K562 (cell line): Measurements from ENCODE around the gene LAMA2. TPM values are rescaled to one million over a fixed set of nuclear protein-coding genes. Genes with fewer than 3 reads are reported as not detected.

Source experiments
- ATAC-seq: fragments of 200-7000 bp; cut with Tn5 transposase; 3 replicates; pipeline ENCODE4 v1.9.1; 2020; ENCODE audit warnings: moderate library complexity
- BruUV-seq: library from RNA; stranded (reverse); fragments of 400-500 nt; replicated peaks from 2 replicates; lab custom pipeline; 2021; lab: Mats Ljungman, UMichigan
- CTCF ChIA-PET: fragments of 300-600 bp; formaldehyde crosslinking; extraction: SDS; loops from one replicate; lab custom pipeline; 2021; ENCODE audit warnings: low intra/inter-chr PET ratio; lab: Yijun Ruan, JAX
- POLR2A ChIA-PET: fragments of 300-600, 350-650 bp; sonication (Branson Sonifier 250); formaldehyde crosslinking; extraction: SDS; loops from one replicate; lab custom pipeline; 2021; ENCODE audit warnings: antibody characterized with exemption, inconsistent platforms; lab: Yijun Ruan, JAX
- DNase-seq, 4 experiments: peaks; one replicate each; pipeline versions ENCODE4 v3.0.0 to v3.0.0-alpha.2; 2011 to 2018; ENCODE audit warnings: low spot score in 3 of 4, mixed read lengths in 3 of 4; ENCODE audit errors: extremely low read depth in 1 of 4
- FAIRE-seq: peaks from 2 replicates; lab custom pipeline; 2011; peaks lifted over from hg19 to GRCh38; lab: Jason Lieb, UNC
- H2AFZ ChIP-seq: 2 replicates; pipeline ENCODE4 v1.6.0; 2011; ENCODE audit warnings: low read depth, low read length, control low read depth, inconsistent platforms
- H3K27ac ChIP-seq: fragments of 200-600 bp; 3 replicates; pipeline ENCODE4 v1.8.0; 2011; ENCODE audit warnings: low read depth, mild to moderate bottlenecking, control low read depth, inconsistent platforms, low read length, moderate library complexity, mixed read lengths; ENCODE audit errors: extremely low read depth
- H3K27me3 ChIP-seq, 2 experiments: fragments of 300-600 bp in 1 of 2; 2 replicates in 1 of 2; 3 replicates in 1 of 2; pipeline versions ENCODE4 v1.6.0 to v1.8.0; 2011; ENCODE audit warnings: inconsistent platforms in 2 of 2, low read length in 2 of 2, mild to moderate bottlenecking in 1 of 2, mixed read lengths in 1 of 2, moderate library complexity in 1 of 2; ENCODE audit not compliant: control insufficient read depth in 2 of 2, insufficient read depth in 2 of 2
- H3K36me3 ChIP-seq: fragments of 300-600 bp; 3 replicates; pipeline ENCODE4 v1.8.0; 2011; ENCODE audit warnings: mild to moderate bottlenecking, low read length, inconsistent platforms; ENCODE audit not compliant: control insufficient read depth, insufficient read depth
- H3K4me1 ChIP-seq, 2 experiments: fragments of 200-600 bp in 1 of 2; replicated peaks in 1 of 2; 2 replicates in 1 of 2; 3 replicates in 1 of 2; pipeline versions ENCODE4 v1.5.1 to v1.8.0; 2011; ENCODE audit warnings: inconsistent platforms in 2 of 2, low read length in 2 of 2, mild to moderate bottlenecking in 1 of 2, mixed read lengths in 1 of 2, moderate library complexity in 1 of 2; ENCODE audit not compliant: control insufficient read depth in 2 of 2, insufficient read depth in 2 of 2
- H3K4me2 ChIP-seq: 2 replicates; pipeline ENCODE4 v1.6.1; 2011; ENCODE audit warnings: low read length, control low read depth, inconsistent platforms, mixed read lengths; ENCODE audit not compliant: insufficient read depth
- H3K4me3 ChIP-seq: fragments of 200-600 bp; sonication (generic), shearing (Covaris generic); 2 replicates; pipeline ENCODE4 v1.5.1; 2016; ENCODE audit warnings: control low read depth, inconsistent platforms
- H3K79me2 ChIP-seq: fragments of 200-600 bp; 3 replicates; pipeline ENCODE4 v1.8.0; 2011; ENCODE audit warnings: low read length, inconsistent platforms; ENCODE audit not compliant: control insufficient read depth, insufficient read depth
- H3K9ac ChIP-seq, 2 experiments: 2 replicates each; pipeline versions ENCODE4 v1.6.0 to v1.6.1; 2011; ENCODE audit warnings: low read depth in 2 of 2, low read length in 2 of 2, control low read depth in 1 of 2, inconsistent platforms in 1 of 2, mild to moderate bottlenecking in 1 of 2, mixed read lengths in 1 of 2; ENCODE audit not compliant: insufficient read depth in 1 of 2
- H3K9me1 ChIP-seq: one replicate; pipeline ENCODE4 v1.6.0; 2011; ENCODE audit warnings: inconsistent platforms, mild to moderate bottlenecking, low read length, moderate library complexity; ENCODE audit not compliant: control insufficient read depth, insufficient read depth
- H3K9me3 ChIP-seq: replicated peaks from 2 replicates; pipeline ENCODE4 v1.5.1; 2011; ENCODE audit warnings: low read depth, low read length, inconsistent platforms; ENCODE audit not compliant: control insufficient read depth, insufficient read depth
- H4K20me1 ChIP-seq: replicated peaks from 2 replicates; pipeline ENCODE4 v1.6.1; 2011; ENCODE audit warnings: low read length, inconsistent platforms, mixed read lengths; ENCODE audit not compliant: control insufficient read depth, insufficient read depth
- NRF1 ChIP-seq, 2 experiments: fragments of 450-650 bp; IDR thresholded peaks in 1 of 2; conservative IDR thresholded peaks in 1 of 2; 2 replicates each; pipeline ENCODE4 v1.6.1; 2014; ENCODE audit warnings: mild to moderate bottlenecking in 2 of 2
- PTRF ChIP-seq: fragments of 450-650 bp; IDR thresholded peaks from 2 replicates; pipeline ENCODE4 v1.6.1; 2016; ENCODE audit warnings: mild to moderate bottlenecking, missing genetic modification characterization, missing compliant biosample characterization
- ZBTB34 ChIP-seq: fragments of 250-450 bp; sonication (Bioruptor Pico); IDR thresholded peaks from 2 replicates; pipeline ENCODE4 v1.8.0; 2021; ENCODE audit warnings: mild to moderate bottlenecking, moderate library complexity
- ZMIZ1 ChIP-seq, 2 experiments: fragments of 150-350 bp in 1 of 2; IDR thresholded peaks; 2 replicates each; pipeline ENCODE4 v1.6.1; 2012 to 2016; ENCODE audit warnings: low read depth in 2 of 2, low read length in 2 of 2, mild to moderate bottlenecking in 1 of 2, moderate library complexity in 1 of 2
- in situ Hi-C: fragments of 300-500 bp; cut with MboI; formaldehyde crosslinking; loops from 4 replicates; pipeline ENCODE4 v1.15.0; 2018; ENCODE audit warnings: inconsistent platforms, mixed read lengths
- intact Hi-C: fragments of 100-400 bp; cut with micrococcal nuclease; formaldehyde crosslinking; loops from 2 replicates; pipeline ENCODE4 v1.14.2; 2022
- polyA plus RNA-seq, 8 experiments: library from polyadenylated mRNA; depleted of rRNA in 4 of 8; stranded (reverse) in 5 of 8; unstranded in 3 of 8; fragments of >200 nt; fragmentation: Nextera tagmentation in 2 of 8; fragmentation: Illumina TruSeq in 1 of 8; extraction: Ambion mirVana in 2 of 8; extraction: Trizol in 1 of 8; gene quantifications; 2 replicates each; pipeline versions ENCODE4 v1.2.1 to v1.2.3, GENCODE V29; 2011 to 2014; ENCODE audit warnings: inconsistent platforms in 1 of 8, missing spikeins in 1 of 8
- total RNA-seq, 7 experiments: library from RNA; depleted of rRNA in 6 of 7; stranded (reverse); fragments of >200 nt in 6 of 7; fragmentation: Illumina TruSeq in 2 of 7; extraction: Trizol in 2 of 7; gene quantifications; 2 replicates each; pipeline versions ENCODE4 v1.2.1 to v1.2.3, GENCODE V29; 2011 to 2021; ENCODE audit warnings: low replicate concordance in 1 of 7
- TF ChIP-seq, protein P1 (sequence below): sonication (generic); formaldehyde crosslinking; IDR thresholded peaks from 2 replicates; pipeline ENCODE4 v1.8.0; 2023; ENCODE audit warnings: missing genetic modification reagents, mild to moderate bottlenecking, borderline replicate concordance

Gene LAMA2
- total and polyA plus RNA-seq, 9 of the 15 experiments (the other 6 are each of a cell fraction or from before 2014, with no cell fraction given) = 0.04 to 1.5 (median 0.36) TPM

GRCh38 chr6:129257196-129257595 is 374.3 kb downstream of the LAMA2 start:
- H4K20me1 ChIP-seq = no peaks in the 10 kb centered on the region
- H3K27me3 ChIP-seq = no peaks in the 10 kb centered on the region
- no peaks in the 10 kb centered on the region for H3K9me1 ChIP-seq
- POLR2A ChIA-PET = no interaction called here
- in situ Hi-C loops (no loop called here), intact Hi-C loops (no loop called here)
- no peaks in the 10 kb centered on the region for H3K9me3 ChIP-seq
- ATAC-seq = no peak
- no peak overlapping the region for H3K4me3 ChIP-seq
- TF ChIP-seq ZBTB34 (CRISPR knock-in tag) = no peak
- no peak for TF ChIP-seq ZMIZ1 (IDR thresholded peaks at IDR 0.05; ENCODE audit: low read depth in 2 of 2, low read length in 2 of 2)
- TF ChIP-seq, protein P1, sequence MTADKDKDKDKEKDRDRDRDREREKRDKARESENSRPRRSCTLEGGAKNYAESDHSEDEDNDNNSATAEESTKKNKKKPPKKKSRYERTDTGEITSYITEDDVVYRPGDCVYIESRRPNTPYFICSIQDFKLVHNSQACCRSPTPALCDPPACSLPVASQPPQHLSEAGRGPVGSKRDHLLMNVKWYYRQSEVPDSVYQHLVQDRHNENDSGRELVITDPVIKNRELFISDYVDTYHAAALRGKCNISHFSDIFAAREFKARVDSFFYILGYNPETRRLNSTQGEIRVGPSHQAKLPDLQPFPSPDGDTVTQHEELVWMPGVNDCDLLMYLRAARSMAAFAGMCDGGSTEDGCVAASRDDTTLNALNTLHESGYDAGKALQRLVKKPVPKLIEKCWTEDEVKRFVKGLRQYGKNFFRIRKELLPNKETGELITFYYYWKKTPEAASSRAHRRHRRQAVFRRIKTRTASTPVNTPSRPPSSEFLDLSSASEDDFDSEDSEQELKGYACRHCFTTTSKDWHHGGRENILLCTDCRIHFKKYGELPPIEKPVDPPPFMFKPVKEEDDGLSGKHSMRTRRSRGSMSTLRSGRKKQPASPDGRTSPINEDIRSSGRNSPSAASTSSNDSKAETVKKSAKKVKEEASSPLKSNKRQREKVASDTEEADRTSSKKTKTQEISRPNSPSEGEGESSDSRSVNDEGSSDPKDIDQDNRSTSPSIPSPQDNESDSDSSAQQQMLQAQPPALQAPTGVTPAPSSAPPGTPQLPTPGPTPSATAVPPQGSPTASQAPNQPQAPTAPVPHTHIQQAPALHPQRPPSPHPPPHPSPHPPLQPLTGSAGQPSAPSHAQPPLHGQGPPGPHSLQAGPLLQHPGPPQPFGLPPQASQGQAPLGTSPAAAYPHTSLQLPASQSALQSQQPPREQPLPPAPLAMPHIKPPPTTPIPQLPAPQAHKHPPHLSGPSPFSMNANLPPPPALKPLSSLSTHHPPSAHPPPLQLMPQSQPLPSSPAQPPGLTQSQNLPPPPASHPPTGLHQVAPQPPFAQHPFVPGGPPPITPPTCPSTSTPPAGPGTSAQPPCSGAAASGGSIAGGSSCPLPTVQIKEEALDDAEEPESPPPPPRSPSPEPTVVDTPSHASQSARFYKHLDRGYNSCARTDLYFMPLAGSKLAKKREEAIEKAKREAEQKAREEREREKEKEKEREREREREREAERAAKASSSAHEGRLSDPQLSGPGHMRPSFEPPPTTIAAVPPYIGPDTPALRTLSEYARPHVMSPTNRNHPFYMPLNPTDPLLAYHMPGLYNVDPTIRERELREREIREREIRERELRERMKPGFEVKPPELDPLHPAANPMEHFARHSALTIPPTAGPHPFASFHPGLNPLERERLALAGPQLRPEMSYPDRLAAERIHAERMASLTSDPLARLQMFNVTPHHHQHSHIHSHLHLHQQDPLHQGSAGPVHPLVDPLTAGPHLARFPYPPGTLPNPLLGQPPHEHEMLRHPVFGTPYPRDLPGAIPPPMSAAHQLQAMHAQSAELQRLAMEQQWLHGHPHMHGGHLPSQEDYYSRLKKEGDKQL (CRISPR knock-in tag) = no peak
- no peak for TF ChIP-seq NRF1 (conservative IDR thresholded peaks at IDR 0.05 in 1 of 2, IDR thresholded peaks at IDR 0.05 in 1 of 2)
- no peak for TF ChIP-seq PTRF
- H3K4me2 ChIP-seq = no peak overlapping the region
- no peak overlapping the region for H3K9ac ChIP-seq
- FAIRE-seq = no peak
- no peaks in the 10 kb centered on the region for H3K4me1 ChIP-seq
- no peak overlapping the region for H3K27ac ChIP-seq
- H3K79me2 ChIP-seq = no peaks in the 10 kb centered on the region
- CTCF ChIA-PET = no interaction called here
- BruUV-seq = no TSS peak
- H3K36me3 ChIP-seq = no peaks in the 10 kb centered on the region
- no peak for DNase-seq
- H2AFZ ChIP-seq = no peak overlapping the region
